Fibroblast of lung (primary cell): Measurements from ENCODE around the gene RPL29.

Experiments used
- EZH2 ChIP-seq: IDR thresholded peaks from 2 replicates; pipeline ENCODE4 v1.5.1; 2012; ENCODE audit warnings: low read length, control low read depth, mild to moderate bottlenecking; ENCODE audit errors: missing control alignments
- TF ChIP-seq, protein P1 (sequence below), 2 donors: IDR thresholded peaks in 1 of 2; conservative IDR thresholded peaks in 1 of 2; 1 replicate in 1 of 2; 2 replicates in 1 of 2; pipeline ENCODE4 v1.5.1; 2011 to 2012; ENCODE audit warnings: low read length in 2 of 2, control low read depth in 1 of 2, inconsistent platforms in 1 of 2, low read depth in 1 of 2, mild to moderate bottlenecking in 1 of 2

DNA sequence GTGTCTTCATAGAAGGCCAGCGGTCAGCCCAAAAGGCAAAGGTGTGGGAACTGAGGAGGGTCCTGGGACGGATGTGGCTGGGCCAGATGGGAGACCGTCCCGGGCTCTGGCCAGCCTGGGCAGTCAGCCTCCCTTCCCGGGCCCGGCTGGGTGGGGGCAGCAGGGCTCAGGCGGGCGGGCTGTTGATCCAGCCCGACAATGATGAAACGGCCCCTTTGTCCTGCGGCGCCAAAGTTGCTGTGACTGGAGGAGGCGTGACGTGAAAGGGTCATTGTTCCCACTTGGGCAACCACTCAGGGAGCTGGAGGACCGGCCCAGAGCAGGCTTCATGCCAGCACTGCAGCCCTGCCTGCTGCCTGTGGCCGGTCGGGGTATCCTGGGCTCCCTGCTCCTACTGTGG lies 44.2 kb upstream of the RPL29 start:
- TF ChIP-seq, protein P1, sequence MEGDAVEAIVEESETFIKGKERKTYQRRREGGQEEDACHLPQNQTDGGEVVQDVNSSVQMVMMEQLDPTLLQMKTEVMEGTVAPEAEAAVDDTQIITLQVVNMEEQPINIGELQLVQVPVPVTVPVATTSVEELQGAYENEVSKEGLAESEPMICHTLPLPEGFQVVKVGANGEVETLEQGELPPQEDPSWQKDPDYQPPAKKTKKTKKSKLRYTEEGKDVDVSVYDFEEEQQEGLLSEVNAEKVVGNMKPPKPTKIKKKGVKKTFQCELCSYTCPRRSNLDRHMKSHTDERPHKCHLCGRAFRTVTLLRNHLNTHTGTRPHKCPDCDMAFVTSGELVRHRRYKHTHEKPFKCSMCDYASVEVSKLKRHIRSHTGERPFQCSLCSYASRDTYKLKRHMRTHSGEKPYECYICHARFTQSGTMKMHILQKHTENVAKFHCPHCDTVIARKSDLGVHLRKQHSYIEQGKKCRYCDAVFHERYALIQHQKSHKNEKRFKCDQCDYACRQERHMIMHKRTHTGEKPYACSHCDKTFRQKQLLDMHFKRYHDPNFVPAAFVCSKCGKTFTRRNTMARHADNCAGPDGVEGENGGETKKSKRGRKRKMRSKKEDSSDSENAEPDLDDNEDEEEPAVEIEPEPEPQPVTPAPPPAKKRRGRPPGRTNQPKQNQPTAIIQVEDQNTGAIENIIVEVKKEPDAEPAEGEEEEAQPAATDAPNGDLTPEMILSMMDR (conservative IDR thresholded peaks at IDR 0.05 in 1 of 2, IDR thresholded peaks at IDR 0.05 in 1 of 2; ENCODE audit: low read depth in 1 of 2, low read length in 2 of 2) = no peak
- TF ChIP-seq EZH2 = no peak
